GM21529 (cell line): Measurements from ENCODE around the gene NFATC4.
"Not testable (repeated sequence)": the region's sequence is repeated elsewhere in the genome, so short reads cannot be mapped to it uniquely, and the experiment has no call there.

ENCODE experiments used
- ATAC-seq: cut with Tn5 transposase; IDR thresholded peaks from one replicate; pipeline ENCODE4 v1.9.1; 2021; ENCODE audit not compliant: unreplicated experiment

NFATC4 gene

GRCh38 chr14:24387579-24387978 lies 19.6 kb downstream of the NFATC4 start:
- not testable (repeated sequence) for ATAC-seq

- no peak for ATAC-seq
Observed at GRCh38 chr14:24388474-24389179, 20.6 kb downstream of the NFATC4 start.

- ATAC-seq: no peak
Observed at GRCh38 chr14:24389226-24389848, 21.4 kb downstream of the NFATC4 start.

- ATAC-seq: no peak
Observed at GRCh38 chr14:24390701-24391468, 22.9 kb downstream of the NFATC4 start.

- no peak for ATAC-seq
Observed at GRCh38 chr14:24392325-24393091, 24.5 kb downstream of the NFATC4 start.

GRCh38 chr14:24394275-24394674 lies 26.3 kb downstream of the NFATC4 start:
- no peak for ATAC-seq

- no peak for ATAC-seq
Observed at GRCh38 chr14:24395609-24396582, 27.9 kb downstream of the NFATC4 start.

GRCh38 chr14:24397639-24398292 lies 29.8 kb downstream of the NFATC4 start:
- no peak for ATAC-seq

- ATAC-seq: no peak
Observed at GRCh38 chr14:24398293-24398652, 30.3 kb downstream of the NFATC4 start.

GRCh38 chr14:24398653-24399446 lies 30.9 kb downstream of the NFATC4 start, which contains the start of gene NYNRIN:
Gene NYNRIN (plus strand): TSS chr14:24399003. CDS start chr14:24399247, 244 bp downstream.
- ATAC-seq: no peak

- no peak for ATAC-seq
Observed at GRCh38 chr14:24399447-24399822, 31.5 kb downstream of the NFATC4 start.

GRCh38 chr14:24399999-24400718 lies 32.2 kb downstream of the NFATC4 start:
- no peak for ATAC-seq

GRCh38 chr14:24401810-24402702 lies 34.1 kb downstream of the NFATC4 start:
- ATAC-seq: no peak

- ATAC-seq: no peak
Observed at GRCh38 chr14:24403294-24403998, 35.5 kb downstream of the NFATC4 start.

- no peak for ATAC-seq
Observed at GRCh38 chr14:24404814-24405213, 36.8 kb downstream of the NFATC4 start.

- no peak for ATAC-seq
Observed at GRCh38 chr14:24406416-24406815, 38.4 kb downstream of the NFATC4 start.
